Suppressor macrophage treated with lipopolysaccharide for 1 hour (primary cell): ENCODE data around the gene GOLPH3.

ENCODE experiments used
- DNase-seq, 3 donors: peaks; one replicate each; pipeline ENCODE4 v3.0.0-alpha.2; 2020 to 2022

The GOLPH3 gene

DNA sequence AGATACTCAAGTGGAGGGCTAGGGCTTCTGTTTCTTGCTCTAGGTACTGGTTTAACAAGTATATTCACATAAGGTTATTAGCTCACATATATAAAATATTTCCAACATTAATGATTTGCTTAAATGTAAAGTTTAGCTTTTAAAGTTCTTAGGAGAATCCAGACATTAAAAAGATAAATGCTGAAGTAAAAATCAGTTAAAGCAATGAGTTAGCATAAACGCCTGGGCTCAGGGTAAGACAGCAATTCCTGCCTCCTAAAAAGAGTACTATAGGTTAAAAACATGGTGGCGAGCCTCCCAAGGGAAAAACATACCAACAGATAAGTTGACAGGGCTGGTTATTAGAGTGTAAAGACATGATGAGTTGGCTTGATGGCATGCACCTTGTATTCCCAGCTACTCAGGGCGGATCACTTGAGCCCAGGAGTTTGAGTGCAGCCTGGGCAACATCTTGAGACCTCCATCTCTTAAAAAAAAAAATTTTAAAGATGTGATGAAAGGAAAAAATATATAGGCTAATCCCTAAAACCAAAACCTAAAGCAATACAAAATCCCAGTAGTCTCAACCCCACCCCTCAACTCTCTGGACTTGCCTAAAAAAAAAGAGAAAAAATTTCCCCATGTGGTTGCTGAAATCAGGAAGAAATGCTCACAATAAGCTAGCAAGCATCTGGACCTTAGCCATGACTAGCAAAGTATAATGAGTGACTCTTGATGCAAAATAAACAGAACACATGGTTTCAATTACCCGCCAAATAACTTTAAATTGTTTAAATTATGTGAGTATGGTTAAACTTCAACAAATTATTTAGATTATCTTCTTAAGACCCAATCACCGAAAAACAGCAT is 3.6 kb downstream of the GOLPH3 start:
- peak; percentile 40 to 63 (median 63) for DNase-seq

DNA sequence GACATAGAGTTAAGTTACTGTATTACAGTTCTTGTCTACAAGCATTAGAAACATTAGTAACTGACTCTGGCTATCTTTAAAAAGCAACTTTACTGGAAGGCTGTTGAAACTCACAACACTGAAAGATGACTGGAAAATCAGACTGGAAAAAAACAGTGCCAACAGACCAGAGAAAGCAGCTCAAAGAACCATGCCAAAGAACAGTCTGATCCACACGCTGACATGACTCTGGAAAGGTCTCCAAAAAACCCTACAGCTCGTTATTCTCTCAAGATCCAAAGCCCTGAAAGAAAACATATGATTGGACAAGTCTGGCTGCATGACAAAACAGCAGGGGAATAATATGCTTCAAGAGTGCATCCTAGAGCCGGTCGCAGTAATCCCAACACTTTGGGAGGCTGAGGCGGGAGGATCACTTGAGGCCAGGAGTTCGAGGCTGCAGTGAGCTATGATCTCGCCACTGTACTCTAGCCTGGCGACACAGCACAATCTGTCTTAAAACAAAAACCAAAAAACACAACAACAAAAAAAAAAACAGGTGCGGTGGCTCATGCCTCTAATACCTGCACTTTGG is 5.6 kb downstream of the GOLPH3 start:
- DNase-seq = no peak

DNA sequence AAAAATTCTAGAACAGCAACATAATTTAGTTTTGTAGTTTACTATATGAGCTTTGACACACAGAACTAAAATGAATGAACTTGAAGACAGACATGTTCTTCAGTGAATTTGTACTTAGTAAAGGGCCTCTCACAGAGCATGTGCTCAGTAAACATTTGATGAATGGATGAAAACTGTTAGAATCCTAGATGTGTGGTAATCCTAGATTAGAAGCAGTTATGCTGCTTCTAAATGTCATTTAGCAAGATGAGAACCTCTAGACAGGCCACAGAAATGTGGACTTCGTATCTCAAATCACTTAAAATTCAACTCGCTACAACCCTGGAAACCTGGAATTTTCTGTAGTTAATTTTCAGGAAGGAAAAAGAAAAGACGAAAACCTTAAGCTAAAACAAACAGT is 8.5 kb downstream of the GOLPH3 start:
- peak in 1 of 3 donors; percentile 22 for DNase-seq

DNA sequence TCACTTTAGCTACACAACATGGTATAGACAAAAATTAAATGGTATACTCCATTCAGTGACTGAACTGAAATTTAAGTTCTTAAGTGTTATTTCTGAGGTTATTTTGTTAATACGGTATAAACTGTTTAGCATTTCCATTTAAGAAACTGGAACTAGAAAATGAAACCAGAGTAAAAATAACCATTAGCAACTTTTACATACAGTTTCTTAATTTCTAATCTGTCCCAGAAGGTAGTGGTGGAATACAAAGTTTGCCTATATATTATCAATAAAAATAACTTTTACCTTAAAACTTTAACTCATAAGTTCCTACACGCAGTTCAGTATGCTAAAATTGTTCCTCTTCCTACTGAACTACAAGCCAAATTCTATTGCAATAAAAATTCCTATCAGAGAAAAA is 10.3 kb downstream of the GOLPH3 start:
- DNase-seq = peak in 1 of 3 donors; percentile 38

DNA sequence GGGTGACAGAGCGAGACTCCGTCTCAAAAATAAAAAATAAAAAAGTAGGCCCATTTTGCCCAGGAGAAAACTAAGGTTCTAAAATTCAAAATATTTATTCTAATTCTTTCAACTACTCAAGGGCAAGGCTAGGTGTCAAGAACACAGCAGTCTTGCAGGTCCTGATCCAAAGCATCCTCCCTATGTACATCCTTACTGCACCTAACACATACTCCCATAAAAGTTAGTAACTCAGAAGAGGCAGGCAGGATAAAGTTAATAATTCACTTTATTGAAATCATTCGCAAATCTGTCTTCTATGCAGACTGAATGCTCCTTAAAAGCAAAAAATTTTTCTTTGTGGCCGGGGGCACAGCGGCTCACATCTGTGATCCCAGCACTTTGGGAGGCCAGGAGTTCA is 11.1 kb downstream of the GOLPH3 start:
- DNase-seq = no peak

DNA sequence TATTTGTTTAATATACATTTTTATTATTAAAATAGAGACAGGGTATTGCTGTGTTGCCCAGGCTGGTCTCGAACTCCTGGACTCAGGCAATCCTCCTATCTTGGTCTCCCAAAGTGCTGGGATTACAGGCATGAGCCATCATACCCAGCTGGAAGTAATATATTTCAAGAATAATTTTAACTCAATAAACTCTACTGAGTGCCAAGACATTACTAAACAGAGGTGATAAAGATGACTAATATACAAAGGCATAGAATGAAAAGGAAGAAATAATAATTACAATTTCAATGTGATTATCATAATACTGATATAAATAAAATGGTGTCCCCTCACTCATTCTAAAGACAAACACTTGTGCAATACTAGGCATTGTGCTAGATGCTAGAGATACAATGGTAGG is 13.9 kb downstream of the GOLPH3 start:
- DNase-seq = no peak

DNA sequence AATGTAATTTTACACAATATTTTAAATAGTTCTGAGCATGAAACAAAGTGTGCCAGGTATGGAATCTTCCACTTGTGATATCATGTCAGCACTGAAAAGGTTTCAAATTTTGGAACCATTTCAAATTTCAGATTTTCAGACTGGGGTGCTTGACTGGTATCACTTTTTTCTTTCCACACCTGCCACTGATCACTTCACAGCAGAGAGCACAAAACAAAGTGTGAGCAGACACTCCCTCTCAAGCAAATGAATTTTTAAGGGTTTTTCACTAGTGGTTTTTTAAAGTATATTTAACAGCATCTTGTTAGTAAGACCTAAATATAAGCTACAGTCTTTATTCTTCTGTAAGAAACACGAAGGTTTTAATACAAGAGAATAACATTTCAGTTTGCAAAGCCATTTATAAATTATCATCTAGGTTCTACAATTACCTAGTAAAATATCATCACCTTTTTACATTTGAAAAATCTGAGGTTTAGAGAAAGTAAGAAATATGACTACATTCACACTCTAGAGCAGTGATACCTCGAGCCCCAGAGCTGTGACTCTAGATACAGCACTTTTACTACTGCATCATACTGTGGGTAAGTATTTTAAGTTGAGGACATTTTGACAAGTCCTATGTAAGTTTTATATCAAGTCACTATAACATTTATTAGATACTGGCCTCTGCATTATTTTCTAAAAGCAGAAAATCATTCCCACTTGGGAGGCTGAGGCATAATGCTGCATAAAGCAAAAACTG is 14.6 kb downstream of the GOLPH3 start:
- no peak for DNase-seq

DNA sequence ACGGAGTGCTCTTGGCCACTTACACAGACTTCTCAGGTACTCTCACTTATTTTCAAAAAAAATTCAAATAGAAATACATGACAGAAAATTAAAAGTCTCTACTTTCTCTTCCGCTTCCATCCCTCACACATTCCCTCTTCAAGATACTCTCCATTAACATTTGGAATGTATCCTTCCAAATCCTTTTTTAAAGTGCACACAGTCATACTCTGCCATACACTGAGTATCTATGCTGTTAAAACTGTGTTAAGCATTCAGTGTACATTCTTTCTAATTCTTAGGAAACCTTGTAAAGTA is 15.5 kb downstream of the GOLPH3 start:
- DNase-seq = no peak

DNA sequence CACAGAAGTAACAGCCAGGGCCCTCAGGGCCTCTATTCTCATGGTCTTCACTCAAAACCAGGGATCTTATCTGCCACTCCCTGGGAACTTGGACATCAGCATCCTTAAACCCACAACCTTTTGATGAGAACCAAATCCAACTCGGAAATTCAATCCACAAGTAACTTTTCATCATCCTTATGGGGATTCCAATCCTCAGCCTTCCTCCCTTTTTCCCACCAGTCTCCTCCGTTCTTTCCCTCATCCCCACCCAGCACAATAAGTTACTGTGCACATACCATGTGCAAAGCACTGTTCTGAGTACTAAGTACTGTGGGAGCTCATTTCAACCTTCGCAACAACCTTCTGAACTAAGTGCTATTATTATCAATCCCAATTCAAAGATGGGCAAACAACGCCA is 17.0 kb downstream of the GOLPH3 start:
- no peak for DNase-seq

DNA sequence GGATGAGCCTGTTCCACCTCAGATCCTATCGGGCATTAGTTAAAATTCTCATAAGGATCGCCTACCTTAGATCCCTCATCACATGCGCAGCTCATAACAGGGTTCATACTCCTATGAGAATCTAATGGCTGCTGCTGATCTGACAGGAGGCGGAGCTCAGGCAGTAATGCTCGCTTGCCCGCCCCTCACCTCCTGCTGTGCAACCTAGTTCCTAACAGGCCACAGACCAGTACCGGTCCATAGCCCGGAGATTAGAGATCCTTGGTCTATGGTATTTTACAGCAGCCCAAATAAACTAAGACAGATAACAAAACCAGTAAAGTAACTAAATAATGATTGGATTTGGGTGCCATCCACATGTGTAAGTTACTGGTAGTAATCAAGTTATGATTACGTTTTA is 17.5 kb downstream of the GOLPH3 start:
- no peak for DNase-seq

DNA sequence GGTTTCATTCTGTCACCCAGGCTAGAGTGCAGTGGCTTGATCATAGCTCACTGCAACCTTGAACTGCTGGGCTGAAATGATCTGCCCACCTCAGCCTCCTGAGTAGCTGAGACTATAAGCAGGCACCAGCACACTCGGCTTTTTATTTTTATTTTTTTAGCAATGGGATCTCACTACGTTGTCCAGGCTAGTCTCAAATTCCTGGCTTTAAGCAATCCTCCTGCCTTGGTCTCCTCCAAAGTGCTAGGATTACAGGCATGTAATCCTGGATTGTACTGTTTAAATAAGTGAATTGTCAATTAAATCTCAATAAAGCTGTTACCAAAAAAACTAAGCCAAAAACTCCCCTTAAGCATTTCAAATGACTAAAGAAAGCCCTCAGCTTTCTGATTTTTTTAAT is 18.9 kb downstream of the GOLPH3 start:
- DNase-seq = no peak

DNA sequence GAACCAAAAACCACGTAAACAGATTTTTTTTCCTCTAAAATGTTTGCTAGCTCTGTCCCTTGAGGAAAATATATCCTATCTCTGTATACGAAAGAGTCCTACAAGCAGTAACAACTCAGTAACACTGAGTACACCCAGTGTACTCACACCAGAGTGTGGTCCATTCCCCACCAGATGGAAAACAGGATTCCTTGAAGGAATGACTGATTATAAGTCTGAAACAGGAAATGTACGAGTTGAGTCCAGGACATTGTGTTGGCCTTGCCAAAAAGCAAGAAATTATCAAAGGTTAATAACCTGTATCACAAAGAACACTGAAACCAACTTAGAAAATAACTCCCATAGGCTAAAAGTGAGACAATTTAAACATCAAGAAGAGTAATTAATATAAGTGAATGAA is 20.4 kb downstream of the GOLPH3 start:
- no peak for DNase-seq

DNA sequence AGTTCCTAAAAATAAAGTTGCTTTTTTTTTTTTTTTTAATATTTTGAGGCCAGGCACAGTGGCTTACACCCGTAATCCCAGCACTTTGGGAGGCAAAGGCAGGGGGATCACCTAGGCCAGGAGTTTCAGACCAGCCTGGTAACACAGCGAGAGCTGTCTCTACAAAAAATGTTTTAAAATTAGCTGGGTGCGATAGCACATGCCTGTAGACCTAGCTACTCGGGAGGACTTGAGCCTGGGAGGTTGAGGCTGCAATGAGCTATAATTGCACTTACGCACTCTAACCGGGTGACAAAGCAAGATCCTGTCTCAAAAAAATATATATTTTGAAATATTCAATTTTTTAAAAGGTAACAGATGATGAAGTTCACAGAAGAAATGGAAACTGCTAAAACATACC is 22.9 kb downstream of the GOLPH3 start:
- DNase-seq = no peak

DNA sequence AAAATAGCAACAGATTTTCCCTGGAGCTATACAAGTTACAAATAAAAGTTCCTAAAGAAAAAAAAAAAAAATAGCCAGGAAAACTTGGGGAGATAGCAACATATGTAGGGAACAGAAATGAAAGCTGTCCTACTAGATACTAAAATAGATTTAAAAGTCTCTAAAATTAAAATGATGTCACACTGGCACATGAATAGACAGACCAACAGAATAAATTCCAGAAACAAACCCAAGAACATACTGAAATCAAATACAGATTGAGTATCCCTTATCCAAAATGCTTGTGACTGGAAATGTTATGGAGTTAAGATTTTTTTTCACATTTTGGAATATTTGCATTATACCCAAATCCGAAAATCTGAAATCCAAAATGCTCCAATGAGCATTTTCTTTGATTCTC is 23.8 kb downstream of the GOLPH3 start:
- no peak for DNase-seq

DNA sequence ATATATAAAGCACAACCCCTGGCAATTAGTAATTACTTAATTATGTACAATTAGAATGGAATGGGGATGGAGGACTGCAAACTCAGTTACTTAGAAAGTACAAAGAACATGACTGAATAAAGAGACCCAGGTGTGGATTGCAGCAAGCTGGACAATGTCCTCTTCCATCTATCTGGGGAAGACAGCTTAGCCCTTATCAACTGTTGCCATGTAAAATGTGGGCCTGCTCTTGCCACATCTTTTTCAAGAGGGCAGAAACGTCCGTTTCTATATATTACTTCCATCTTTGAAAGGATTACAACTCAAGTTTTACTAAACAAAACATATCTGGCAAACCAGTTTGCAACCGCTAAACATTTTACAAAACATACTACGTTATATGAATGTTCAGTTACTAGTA is 26.2 kb downstream of the GOLPH3 start:
- no peak for DNase-seq

DNA sequence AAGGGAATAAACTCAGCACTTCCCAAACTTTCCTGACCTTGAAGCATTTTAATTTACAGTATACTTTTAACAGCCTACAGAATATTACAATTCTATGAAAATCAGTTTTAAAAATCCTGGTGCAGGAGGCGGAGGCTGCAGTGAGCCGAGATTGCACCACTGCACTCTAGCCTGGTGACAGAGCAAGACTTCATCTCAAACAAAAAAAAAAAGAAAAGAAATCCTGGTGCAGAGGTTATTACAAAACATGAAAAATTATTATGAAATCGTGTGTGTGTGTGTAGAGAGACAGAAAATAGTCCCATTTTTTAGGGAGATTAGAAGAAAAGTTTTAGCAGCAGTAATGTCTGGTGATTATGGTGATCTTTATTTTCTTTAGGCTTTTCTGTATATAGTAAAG is 26.9 kb downstream of the GOLPH3 start:
- DNase-seq = peak; percentile 28 to 67 (median 61)

DNA sequence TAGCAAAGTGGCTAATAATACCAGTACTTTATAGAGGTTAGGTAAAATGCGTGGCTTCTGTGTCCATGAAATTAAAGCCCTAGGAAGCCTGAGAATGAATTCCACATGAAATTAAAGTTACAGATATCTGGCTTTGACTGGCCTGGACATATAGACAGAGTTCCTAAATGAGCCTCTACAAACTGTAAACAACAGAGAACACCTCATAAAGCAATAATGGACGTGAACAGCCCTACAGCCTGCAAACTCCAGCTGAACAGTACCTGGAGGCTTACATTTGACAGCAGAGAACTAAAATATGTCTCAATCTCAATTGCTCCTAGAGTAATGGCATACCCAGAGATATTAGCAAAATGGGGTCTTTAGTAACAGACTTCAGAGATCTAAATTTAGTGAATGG is 28.7 kb downstream of the GOLPH3 start:
- no peak for DNase-seq

DNA sequence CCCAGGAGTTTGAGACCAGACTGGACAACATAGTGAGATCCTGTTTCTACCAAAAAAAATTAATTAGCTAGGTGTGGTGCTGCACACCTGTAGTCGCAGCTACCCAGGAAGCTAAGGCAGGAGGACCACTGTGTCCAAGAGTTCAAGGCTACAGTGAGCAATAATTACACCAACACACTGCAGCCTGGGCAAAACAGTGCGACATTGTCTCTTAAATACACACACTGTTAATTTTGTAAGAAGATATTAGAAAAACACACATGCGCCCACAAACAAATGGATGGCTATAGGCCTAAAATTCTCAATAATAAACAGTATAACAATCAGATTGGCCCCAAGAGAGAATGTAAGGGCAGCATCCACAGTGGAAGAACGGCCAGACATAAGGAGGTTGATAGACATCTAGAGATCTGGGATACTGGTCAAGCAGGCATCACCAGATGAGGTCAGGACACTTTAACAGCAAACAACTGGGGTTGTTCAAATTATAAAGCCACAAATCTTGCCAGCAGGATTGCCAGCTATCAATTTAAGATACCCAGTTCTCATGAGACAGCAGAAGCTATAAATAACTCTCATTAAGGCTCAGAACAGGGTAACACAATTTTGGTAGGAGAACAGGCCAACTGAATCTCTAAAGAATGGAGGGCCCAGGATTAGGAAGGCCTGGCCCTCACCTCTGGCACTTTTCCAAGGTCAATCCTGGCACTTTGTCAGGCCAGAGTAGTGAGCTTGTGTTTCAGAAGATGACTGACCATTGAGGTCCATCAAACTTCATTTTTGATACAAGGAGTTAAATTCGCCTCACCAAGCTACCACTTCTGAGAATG is 29.5 kb downstream of the GOLPH3 start:
- DNase-seq = no peak

DNA sequence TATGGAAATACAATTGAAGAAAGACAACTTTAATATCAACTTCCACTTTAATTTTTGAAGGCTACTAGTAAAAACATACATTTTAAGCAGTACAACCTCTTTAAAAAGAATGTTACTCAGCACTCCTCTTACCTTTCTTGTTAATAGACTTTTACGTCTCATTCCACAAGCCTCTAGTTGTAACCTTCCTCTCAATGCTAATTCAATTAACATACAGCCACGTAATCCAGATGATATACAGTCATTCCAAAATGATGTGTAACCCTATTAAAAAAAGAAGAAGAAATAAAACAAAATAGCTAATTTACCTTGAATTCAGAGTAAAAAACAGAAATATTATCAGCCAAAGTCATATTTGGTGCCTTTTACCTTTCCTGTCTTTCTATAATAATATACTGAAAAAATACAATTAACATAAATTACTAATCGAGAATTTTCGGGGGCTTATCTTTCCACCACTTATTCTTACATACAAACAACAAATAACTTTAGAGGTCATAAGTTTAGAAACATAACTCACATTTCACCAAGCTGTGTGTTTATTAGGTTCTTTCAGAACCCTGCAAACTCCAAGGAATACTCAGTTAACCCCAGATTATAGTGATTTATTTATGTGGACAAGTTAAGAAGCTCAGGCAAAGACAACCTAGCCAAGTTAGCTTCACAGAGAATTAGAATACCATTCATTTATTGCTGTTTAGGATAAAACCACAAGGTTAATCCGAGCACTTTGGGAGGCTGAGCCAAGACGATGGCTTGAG is 30.3 kb downstream of the GOLPH3 start:
- DNase-seq = no peak

DNA sequence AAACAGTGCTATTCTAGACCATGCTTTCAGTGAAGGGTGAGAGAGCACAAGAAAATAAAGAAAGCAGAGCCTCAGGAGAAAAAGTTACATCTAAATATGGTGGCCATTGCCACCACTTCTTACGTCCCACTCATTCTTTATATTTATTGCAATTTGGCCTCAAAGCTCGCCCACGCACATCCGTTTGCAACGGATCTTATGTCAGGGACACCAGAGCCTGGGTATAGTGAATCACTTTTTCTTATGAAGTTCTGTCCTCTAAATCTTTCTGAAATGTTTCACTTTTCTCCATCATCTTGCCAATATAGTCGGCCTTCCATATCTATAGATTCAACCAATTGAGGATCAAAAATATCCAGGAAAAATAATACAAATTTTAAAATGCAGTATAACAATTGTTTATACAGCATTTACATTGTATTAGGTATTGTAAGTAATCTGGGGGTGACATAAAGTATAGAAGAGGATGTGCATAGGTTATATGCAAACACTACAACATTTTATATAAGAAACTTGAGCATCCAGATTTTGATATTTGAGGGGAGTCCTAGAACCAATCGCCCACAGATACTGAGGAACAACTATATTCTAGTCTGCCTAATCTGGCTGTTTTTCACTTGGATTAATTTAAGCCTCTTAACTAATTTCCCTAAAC is 35.2 kb downstream of the GOLPH3 start:
- peak; percentile 56 to 76 (median 61) for DNase-seq

DNA sequence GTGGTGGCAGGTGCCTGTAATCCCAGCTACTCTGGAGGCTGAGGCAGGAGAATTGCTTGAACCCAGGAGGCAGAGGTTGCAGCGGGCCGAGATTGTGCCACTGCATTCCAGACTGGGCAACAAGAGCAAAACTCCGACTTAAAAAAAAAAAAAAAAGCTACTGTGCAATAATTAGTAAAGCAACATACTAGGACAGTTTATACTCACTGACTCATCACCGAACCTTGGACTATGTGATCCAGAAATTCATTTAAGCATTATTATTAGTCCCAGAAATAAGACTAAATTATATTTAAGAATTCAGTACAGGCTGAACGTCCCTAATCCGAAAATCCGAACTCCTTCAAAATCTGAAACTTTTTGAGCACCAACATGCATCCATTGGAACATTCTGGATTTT is 37.8 kb downstream of the GOLPH3 start:
- DNase-seq = no peak

DNA sequence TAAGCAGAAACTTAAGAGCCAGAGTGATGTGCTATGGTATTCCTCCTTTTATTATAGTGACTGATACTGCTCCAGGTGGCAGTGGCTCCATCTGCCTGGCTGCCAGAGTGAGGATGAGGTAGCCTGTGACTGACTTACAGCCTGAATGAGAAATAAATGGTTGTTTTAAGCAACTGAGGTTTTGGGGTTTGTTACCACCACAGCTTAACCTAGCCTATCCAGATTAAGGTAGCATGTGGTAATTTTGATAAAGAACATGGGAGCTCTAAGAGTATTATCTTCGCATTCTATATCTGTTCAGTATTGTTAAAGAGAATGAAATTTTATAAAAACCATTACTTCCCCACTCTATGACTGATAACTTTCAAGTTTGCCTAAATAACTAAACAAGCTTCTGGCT is 39.0 kb downstream of the GOLPH3 start:
- DNase-seq = no peak
